ENCODE data around the gene RBM23.
A peak's percentile ranks its signal among the peaks of the same experiment; 100 is the strongest.

The RBM23 gene

DNA sequence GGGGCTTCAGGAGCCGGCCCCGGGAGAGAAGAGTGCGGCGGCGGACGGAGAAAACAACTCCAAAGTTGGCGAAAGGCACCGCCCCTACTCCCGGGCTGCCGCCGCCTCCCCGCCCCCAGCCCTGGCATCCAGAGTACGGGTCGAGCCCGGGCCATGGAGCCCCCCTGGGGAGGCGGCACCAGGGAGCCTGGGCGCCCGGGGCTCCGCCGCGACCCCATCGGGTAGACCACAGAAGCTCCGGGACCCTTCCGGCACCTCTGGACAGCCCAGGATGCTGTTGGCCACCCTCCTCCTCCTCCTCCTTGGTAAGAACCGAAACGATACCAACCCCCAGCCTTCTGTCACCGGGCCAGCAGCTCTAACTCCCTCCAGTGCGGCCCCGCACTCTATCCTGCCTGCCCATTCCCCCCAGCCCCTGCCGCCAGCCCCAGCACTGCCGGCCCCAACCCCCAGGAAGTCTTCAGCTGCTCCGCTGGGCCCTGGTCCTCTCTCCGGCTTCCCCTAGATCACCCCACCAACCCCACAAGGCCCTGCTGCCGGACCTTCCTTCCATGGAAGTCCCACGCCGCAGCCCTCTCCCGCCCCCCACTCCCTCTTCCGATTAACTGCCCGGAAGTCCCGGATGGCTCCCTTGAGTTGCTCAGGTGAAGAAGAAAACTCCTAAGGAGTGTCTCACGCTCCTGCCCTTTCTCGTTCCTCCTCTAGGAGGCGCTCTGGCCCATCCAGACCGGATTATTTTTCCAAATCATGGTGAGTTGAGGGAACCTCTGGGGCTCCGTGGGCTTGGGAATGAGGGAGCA lies 46.7 kb downstream of the RBM23 start:
- peak; percentile 63 for DNase-seq (ENCODE audit: insufficient read length, low spot score)
- no peak for FAIRE-seq

DNA sequence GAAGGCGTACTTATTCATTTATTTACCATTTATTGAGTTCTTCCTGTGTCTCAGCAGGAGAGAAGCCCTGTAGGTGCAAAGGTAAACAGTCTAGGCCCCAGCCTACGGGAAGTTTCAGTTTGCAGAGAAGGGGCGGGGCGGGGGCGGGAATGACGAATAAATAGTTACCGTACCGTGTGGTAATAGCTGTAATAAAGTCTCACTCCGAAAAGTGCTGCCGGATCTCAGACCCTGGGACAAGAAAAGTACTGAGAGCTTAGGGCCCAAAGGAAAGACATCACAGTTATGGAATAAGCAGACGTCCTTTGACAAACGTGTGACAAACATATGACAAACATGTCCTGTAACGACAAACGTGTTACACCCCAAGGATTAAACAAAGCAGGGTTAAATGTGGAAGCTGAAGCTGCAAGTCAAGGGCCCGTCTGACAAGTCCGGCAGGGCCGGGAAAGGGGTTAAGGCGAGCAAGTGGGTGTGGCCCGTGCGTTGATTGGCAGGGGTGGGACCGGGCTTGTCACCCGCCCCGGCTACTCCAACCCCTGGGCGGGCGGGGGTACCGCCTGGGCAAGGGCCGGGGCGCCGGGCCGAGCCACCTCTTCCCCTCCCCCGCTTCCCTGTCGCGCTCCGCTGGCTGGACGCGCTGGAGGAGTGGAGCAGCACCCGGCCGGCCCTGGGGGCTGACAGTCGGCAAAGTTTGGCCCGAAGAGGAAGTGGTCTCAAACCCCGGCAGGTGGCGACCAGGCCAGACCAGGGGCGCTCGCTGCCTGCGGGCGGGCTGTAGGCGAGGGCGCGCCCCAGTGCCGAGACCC lies 47.5 kb downstream of the RBM23 start, which contains the start of gene LRP10:
Gene LRP10 (plus strand): TSS at position 517 of the 809 bp plus-strand sequence. CDS start 564 bp downstream, outside the sequence.
- TF ChIP-seq CTCF (IDR thresholded peaks at IDR 0.05; ENCODE audit: insufficient read depth, missing control alignments), result no peak
- FAIRE-seq, result no peak
- DNase-seq (ENCODE audit: insufficient read length, low spot score), result no peak

More for the DNA sequence above, 46.7 kb downstream of the RBM23 start:
- TF ChIP-seq CTCF (IDR thresholded peaks at IDR 0.05; ENCODE audit: insufficient read depth, missing control alignments), result peak; percentile 89

DNA sequence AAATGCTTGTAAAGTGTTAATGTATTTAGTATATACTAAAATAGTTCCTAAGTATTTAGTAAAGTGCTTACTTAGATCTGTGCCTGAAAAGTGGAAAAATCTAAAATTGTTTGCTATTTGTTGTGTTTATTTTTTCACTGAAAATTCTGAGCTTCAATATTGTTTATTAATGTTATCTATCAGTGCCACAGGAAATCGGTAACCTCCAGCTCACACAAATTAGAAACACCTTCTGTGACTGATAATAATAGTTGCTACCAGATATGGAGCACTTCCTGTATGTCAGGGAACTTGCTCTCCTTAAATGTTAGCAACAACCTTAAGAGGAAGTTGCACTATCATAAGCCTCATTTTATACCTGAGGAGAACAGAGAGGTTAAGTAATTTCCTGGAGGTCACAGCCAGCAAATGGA lies 48.1 kb downstream of the RBM23 start:
- TF ChIP-seq CTCF (IDR thresholded peaks at IDR 0.05; ENCODE audit: insufficient read depth, missing control alignments), result no peak
- FAIRE-seq, result no peak
- no peak for DNase-seq (ENCODE audit: insufficient read length, low spot score)

- FAIRE-seq (no peak), DNase-seq (ENCODE audit: insufficient read length, low spot score) (no peak)
- TF ChIP-seq CTCF (IDR thresholded peaks at IDR 0.05; ENCODE audit: insufficient read depth, missing control alignments), result no peak
Observed at GRCh38 chr14:22866874-22867273, 52.1 kb downstream of the RBM23 start.

DNA sequence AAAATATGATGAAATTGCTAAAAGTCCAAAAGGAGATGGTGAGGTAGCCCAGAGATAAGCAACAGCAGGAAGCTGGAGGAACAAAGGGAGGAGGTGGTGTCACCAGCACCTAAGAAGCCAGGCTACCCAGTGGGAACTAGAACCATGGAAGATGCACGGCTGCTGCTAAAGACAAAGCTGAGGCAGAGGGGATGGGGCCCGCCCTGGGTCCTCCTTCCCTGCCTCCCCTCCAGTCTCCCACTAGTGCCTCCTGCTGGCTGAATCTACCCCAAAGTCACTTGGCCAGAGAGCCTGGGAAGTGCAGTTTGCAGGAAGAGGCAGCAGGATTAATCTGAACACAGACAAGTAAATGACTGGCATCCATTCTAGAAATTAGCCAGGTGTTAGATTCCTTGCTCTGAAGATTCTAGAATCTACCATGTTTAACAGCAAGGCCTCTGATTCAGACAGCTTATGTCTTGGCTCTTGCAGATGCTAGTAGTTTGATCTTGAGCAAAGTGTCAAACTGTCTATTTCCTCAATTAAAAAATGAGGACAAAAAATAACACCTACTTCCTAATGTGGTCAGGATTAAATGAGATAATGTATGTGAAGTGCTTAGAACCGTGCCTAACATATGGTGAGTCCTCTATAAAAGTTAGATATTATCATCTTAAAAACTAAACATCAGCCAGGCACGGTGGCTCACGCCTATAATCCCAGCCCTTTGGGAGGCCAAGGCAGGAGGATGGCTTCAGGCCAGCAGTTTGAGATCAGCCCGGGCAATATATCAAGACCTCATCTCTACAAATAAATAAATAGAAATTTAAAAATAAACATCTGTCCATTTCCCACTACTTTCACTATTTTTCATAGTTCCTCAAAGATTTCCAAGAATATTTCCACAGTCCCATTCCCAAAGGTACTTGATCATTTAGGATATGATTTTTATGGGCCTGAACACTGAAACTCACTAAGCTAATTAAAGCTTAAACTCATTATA lies 53.2 kb downstream of the RBM23 start:
- TF ChIP-seq CTCF (IDR thresholded peaks at IDR 0.05; ENCODE audit: insufficient read depth, missing control alignments), result peak; percentile 62
- DNase-seq (ENCODE audit: insufficient read length, low spot score) (no peak), FAIRE-seq (no peak)

- DNase-seq (ENCODE audit: insufficient read length, low spot score) (no peak), FAIRE-seq (no peak)
- no peak for TF ChIP-seq CTCF (IDR thresholded peaks at IDR 0.05; ENCODE audit: insufficient read depth, missing control alignments)
Observed at GRCh38 chr14:22864979-22865378, 54.0 kb downstream of the RBM23 start.
